Chondrocyte (in vitro differentiated cells): ENCODE data around the gene HOXB5. TPM values are rescaled to one million over a fixed set of nuclear protein-coding genes. Genes with fewer than 3 reads are reported as not detected.

Experiments
- DNase-seq: peaks from one replicate; pipeline ENCODE4 v3.0.0; 2021; ENCODE audit warnings: mixed read lengths, low spot score
- H3K27ac Mint-ChIP-seq: one replicate; pipeline ENCODE4 v1.8.0; 2021; ENCODE audit warnings: mild to moderate bottlenecking, moderate library complexity, mixed read lengths; ENCODE audit not compliant: unreplicated experiment
- H3K27me3 Mint-ChIP-seq: 2 replicates; pipeline ENCODE4 v1.8.0; 2021; ENCODE audit warnings: low read depth, mixed read lengths
- H3K36me3 Mint-ChIP-seq: 2 replicates; pipeline ENCODE4 v1.8.0; 2021; ENCODE audit warnings: low read depth, mixed read lengths
- H3K4me1 Mint-ChIP-seq: 2 replicates; pipeline ENCODE4 v1.8.0; 2021; ENCODE audit warnings: low read depth, mild to moderate bottlenecking, mixed read lengths
- H3K4me3 Mint-ChIP-seq: one replicate; pipeline ENCODE4 v1.8.0; 2021; ENCODE audit warnings: mild to moderate bottlenecking, moderate library complexity, mixed read lengths; ENCODE audit not compliant: unreplicated experiment
- H3K9me3 Mint-ChIP-seq: 2 replicates; pipeline ENCODE4 v1.8.0; 2021; ENCODE audit warnings: low read depth, mixed read lengths
- total RNA-seq: library from RNA; stranded (reverse); gene quantifications from 3 replicates; pipeline ENCODE4 v1.2.1, GENCODE V29; 2021
- TF ChIP-seq, protein P1 (sequence below): fragments of 200-600 bp; sonication (generic); IDR thresholded peaks from 2 replicates; pipeline ENCODE4 v1.5.0; 2021; ENCODE audit warnings: antibody characterized with exemption, mild to moderate bottlenecking, moderate library complexity

The HOXB5 gene
- total RNA-seq, 1 donor from 2014 or later, result not detected

DNA sequence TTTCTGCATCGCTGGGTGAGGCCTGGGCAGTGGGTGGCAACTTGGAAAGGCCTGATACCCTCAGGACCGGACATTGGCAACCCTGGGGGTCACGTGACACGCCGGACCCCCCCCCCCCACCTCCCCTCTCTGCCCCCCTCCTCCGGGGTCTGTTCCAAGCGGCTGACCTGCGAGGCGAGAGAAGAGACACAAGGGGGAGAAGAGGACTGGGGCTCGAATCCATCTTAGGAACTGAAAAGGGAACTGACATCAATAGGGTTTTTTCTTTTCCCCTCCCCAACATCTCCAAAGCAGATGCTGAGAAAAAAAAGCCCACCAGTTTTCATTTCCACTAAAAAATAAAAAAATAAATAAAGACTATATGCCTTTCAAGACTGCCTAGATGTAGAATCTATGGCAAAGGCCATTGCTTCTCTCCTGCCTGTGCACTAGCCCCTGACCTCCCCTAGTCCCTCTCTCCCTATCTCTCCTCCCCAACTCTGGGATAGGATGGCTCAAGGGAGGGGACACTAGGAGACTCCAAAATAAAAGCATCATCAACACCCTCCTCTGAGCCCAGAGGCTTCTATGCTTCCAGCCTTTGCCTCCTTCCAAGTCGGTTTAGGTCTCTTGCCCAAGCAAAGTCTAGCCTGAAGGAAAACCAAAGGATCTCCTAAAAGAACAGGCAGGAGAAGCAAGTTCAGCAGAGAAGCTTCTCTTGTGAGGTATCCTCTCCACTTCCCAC is 41.0 kb downstream of the HOXB5 start:
- Mint-ChIP-seq H3K36me3 (no peaks in the 10 kb centered on the region), H3K4me3 (no peak overlapping the region), H3K27me3 (peaks cover 77% of the 10 kb centered on the region), H3K9me3 (no peaks in the 10 kb centered on the region), H3K27ac (no peak overlapping the region), H3K4me1 (peaks cover 10% of the 10 kb centered on the region)
- DNase-seq, result no peak
- TF ChIP-seq, protein P1, sequence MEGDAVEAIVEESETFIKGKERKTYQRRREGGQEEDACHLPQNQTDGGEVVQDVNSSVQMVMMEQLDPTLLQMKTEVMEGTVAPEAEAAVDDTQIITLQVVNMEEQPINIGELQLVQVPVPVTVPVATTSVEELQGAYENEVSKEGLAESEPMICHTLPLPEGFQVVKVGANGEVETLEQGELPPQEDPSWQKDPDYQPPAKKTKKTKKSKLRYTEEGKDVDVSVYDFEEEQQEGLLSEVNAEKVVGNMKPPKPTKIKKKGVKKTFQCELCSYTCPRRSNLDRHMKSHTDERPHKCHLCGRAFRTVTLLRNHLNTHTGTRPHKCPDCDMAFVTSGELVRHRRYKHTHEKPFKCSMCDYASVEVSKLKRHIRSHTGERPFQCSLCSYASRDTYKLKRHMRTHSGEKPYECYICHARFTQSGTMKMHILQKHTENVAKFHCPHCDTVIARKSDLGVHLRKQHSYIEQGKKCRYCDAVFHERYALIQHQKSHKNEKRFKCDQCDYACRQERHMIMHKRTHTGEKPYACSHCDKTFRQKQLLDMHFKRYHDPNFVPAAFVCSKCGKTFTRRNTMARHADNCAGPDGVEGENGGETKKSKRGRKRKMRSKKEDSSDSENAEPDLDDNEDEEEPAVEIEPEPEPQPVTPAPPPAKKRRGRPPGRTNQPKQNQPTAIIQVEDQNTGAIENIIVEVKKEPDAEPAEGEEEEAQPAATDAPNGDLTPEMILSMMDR, result no peak

DNA sequence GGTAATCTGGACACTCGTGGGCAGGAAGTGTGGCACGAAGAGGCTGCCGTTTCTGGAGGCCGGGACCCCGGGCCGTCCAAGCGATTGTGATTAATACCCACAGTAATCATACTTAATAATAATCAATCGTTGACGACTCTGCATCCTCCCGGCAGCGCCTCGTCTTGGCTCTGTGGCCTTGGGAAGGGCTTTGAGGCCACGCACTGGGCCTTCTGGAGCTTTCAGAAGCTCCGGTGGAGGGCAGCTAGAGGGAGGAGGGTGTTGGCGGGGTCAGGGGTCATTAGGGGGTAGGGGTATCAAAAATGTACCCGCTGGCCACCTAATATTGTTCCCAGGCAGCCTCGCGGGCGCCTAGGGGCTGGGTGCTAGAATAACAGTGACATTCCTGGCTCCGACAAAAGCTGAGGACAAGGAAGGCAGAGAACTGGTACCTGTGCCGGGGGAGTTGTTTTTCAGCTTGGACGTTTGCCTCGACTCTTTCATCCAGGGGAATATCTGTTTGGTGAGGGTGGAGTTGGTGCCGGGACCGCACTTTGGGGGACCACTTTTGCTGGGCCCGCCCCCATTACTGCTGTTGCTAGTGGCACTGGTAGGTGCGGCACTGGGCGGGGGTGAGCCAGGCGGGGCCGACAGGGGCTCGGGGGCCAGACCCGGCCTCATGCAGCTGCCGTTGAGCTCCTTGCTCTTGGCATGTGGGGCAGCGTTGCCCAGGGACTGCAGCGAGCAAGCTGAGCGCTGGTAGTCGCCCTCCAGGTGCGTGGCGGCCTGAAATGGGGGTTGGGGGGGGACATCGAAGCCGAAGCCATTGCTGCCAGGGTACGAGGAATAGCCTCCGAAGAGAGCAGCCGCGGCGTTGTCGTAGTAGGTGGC is 41.7 kb downstream of the HOXB5 start:
- Mint-ChIP-seq H3K36me3 (no peaks in the 10 kb centered on the region), H3K4me1 (peaks cover 10% of the 10 kb centered on the region), H3K4me3 (no peak overlapping the region), H3K9me3 (no peaks in the 10 kb centered on the region), H3K27ac (no peak overlapping the region), H3K27me3 (peaks cover 77% of the 10 kb centered on the region)
- TF ChIP-seq, protein P1, result no peak
- no peak for DNase-seq

DNA sequence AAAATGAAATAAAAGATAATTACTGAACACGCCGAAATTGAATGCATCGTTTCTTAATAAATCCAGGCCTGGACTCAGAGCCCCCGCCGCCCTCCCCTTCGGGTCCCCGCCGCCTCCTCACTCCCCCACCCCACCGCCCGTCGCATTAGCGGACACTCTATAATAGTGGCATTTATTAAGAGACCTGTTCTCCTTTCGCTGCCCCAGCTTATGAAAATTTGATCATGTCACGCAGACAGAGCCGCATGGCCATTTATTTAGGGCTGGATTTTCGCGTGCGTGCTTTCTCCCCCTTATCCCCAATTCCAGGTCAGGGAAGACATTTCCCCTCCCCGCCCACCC is 42.4 kb downstream of the HOXB5 start:
- Mint-ChIP-seq H3K27me3 (peaks cover 77% of the 10 kb centered on the region), H3K9me3 (no peaks in the 10 kb centered on the region), H3K27ac (no peak overlapping the region), H3K4me3 (no peak overlapping the region), H3K4me1 (peaks cover 10% of the 10 kb centered on the region), H3K36me3 (no peaks in the 10 kb centered on the region)
- TF ChIP-seq, protein P1, result no peak
- DNase-seq, result no peak

DNA sequence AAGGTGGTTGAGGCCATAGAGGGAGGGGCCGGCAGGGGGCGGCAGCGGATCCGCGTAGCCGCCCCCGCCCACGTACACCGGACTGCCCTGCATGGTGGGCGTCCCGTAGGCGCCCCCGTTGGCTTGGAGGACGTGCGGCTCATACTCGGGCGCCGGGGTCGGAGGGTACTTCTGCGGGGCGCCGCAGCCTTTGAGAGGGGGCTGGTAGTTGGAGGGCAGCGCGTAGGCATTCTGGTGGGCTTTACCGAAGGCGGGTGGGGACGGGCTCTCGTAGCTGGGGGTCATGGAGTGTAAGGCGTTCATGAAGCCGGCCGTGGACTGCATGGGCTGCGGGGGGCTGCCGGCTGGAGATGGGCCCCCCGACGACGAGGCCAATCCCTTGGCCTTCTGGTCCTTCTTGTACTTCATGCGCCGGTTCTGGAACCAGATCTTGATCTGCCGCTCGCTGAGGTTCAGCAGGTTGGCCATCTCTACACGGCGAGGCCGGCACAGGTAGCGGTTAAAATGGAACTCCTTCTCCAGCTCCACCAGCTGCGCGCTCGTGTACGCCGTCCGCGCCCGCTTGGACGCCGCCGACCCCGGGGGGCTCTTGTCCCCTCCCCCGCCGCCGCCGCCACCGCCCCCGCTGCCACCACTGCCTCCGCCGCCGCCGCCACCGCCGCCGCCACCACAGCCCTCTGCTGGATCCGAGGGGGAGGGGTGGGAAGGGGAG is 42.9 kb downstream of the HOXB5 start:
- no peak overlapping the region for H3K27ac Mint-ChIP-seq
- TF ChIP-seq, protein P1, result no peak
- H3K36me3 Mint-ChIP-seq, result no peaks in the 10 kb centered on the region
- no peaks in the 10 kb centered on the region for H3K9me3 Mint-ChIP-seq
- no peak for DNase-seq
- H3K4me1 Mint-ChIP-seq, result peaks cover 10% of the 10 kb centered on the region
- peaks cover 78% of the 10 kb centered on the region for H3K27me3 Mint-ChIP-seq
- H3K4me3 Mint-ChIP-seq, result no peak overlapping the region

GRCh38 chr17:48549914-48550501 is 43.6 kb downstream of the HOXB5 start:
- DNase-seq, result no peak
- H3K27ac Mint-ChIP-seq, result no peak overlapping the region
- no peak overlapping the region for H3K4me3 Mint-ChIP-seq
- no peaks in the 10 kb centered on the region for H3K36me3 Mint-ChIP-seq
- TF ChIP-seq, protein P1, result no peak
- peaks cover 6% of the 10 kb centered on the region for H3K4me1 Mint-ChIP-seq
- H3K27me3 Mint-ChIP-seq, result peaks cover 80% of the 10 kb centered on the region
- no peaks in the 10 kb centered on the region for H3K9me3 Mint-ChIP-seq
